ENCODE measurements around the gene MT1HL1. TPM values are rescaled to one million over a fixed set of nuclear protein-coding genes. Genes with fewer than 3 reads are reported as not detected.
"Not testable (repeated sequence)": the region's sequence is repeated elsewhere in the genome, so short reads cannot be mapped to it uniquely, and the experiment has no call there.

The MT1HL1 gene
- total RNA-seq, 1 donor from 2014 or later: not detected

DNA sequence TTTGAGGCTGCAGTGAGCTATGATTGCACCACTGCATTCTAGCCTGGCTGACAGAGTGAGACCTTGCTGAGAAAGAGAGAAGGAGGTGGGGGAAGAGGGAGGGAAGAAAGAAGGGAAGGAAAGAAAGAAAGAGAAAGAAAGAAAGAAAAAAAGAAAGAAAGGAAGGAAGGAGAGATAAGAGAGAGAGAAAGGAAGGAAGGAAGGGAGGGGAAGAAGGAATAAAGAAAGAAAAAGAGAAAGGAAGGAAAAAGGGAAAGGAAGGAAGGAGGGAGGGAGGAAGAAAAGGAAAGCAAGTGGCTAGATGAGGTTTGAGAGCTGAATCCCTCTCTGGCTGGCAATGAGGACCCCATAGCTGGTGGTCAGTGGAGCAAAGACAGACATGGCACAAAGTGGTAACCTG is 20.4 kb downstream of the MT1HL1 start:
- Mint-ChIP-seq H3K4me3 (no peak overlapping the region), H3K9me3 (no peaks in the 10 kb centered on the region), H3K27ac (no peak overlapping the region), H3K4me1 (ENCODE audit: low read depth) (no peaks in the 10 kb centered on the region), H3K36me3 (ENCODE audit: low read depth) (no peaks in the 10 kb centered on the region), H3K27me3 (ENCODE audit: insufficient read depth) (peaks cover 5% of the 10 kb centered on the region)
- intact Hi-C loops (cut with micrococcal nuclease): no loop called here
- no peak for DNase-seq (ENCODE audit: low spot score)

DNA sequence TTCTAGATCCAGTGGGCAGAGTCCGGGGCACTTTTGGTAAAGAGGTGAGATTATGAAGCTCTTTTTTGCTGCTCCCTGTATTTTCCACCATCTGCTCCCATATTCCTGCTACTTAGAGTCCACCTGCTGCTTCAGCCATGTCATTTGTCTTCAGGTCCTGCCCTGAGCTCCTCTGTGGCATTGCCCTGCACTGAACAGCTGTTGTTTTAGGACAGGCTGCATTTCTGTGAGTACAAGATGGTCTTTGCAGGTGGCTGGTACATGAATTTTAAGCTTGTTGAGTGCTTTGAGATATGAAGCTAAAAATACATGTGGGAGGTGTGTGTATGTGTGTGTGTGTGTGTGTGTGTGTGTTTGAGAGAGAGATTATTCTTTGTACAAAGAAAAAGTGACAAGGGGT is 21.9 kb downstream of the MT1HL1 start:
- no peaks in the 10 kb centered on the region for H3K27me3 Mint-ChIP-seq (ENCODE audit: insufficient read depth)
- H3K4me1 Mint-ChIP-seq (ENCODE audit: low read depth): no peaks in the 10 kb centered on the region
- H3K4me3 Mint-ChIP-seq: no peak overlapping the region
- DNase-seq (ENCODE audit: low spot score): no peak
- no peak overlapping the region for H3K27ac Mint-ChIP-seq
- intact Hi-C loops (cut with micrococcal nuclease): no loop called here
- H3K36me3 Mint-ChIP-seq (ENCODE audit: low read depth): no peaks in the 10 kb centered on the region
- no peaks in the 10 kb centered on the region for H3K9me3 Mint-ChIP-seq

DNA sequence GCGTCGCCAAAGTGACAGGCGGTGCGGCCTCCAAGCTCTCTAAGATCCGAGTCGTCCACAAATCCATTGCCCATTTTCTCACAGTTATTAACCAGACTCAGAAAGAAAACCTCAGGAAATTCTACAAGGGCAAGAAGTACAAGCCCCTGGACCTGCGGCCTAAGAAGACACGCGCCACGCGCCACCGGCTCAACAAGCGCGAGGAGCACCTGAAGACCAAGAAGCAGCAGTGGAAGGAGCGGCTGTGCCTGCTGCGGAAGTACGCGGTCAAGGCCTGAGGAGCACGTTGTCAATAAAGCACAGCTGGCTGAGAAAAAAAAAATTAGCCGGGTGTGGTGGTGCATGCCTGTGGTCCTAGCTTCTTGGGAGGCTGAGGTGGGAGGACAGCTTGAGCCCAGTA is 22.8 kb downstream of the MT1HL1 start:
- H3K4me1 Mint-ChIP-seq (ENCODE audit: low read depth); H3K4me3 Mint-ChIP-seq; H3K27me3 Mint-ChIP-seq (ENCODE audit: insufficient read depth); DNase-seq (ENCODE audit: low spot score); H3K9me3 Mint-ChIP-seq; H3K36me3 Mint-ChIP-seq (ENCODE audit: low read depth); intact Hi-C loops (cut with micrococcal nuclease); H3K27ac Mint-ChIP-seq: not testable (repeated sequence)

GRCh38 chr1:236980673-236981072 is 23.6 kb downstream of the MT1HL1 start:
- H3K9me3 Mint-ChIP-seq: no peaks in the 10 kb centered on the region

DNA sequence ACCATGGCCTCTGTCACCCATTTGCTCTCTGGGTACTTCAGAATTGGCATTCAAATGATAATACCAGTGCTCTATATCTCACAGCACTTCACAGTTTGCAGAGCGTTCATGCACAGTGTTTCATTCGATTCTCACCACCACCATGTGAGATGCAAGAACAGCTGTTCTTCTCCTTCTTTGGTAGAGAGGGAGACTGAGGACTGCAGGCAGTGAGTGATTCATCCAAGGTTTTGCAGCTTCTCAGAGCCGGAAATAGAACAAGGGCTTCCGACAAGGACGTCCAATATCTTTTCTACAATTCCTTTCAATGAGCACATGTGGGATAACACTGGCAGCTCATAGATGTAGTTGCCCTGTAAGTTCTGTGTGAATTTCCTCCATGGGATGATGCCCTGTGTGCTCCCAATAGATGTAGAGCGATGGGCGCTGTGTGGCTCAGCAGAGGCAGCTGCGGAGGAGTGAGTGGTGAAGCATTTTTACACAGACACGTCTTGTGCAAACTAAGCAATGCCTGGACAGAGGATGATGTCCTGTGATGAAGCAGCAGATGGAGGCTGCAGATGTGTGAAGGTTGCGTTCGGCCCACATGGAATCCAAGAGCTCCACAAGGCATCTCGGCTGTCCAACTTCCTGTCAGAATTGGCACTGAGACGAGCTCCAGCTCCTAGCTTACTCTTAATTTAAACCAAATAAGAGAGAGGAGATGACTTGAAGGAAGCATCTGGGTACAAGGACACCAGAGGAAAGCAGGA is 24.9 kb downstream of the MT1HL1 start:
- DNase-seq (ENCODE audit: low spot score): no peak
- no peaks in the 10 kb centered on the region for H3K9me3 Mint-ChIP-seq
- no peaks in the 10 kb centered on the region for H3K4me1 Mint-ChIP-seq (ENCODE audit: low read depth)
- no peak overlapping the region for H3K27ac Mint-ChIP-seq
- H3K4me3 Mint-ChIP-seq: no peak overlapping the region
- intact Hi-C loops (cut with micrococcal nuclease): no loop called here
- no peaks in the 10 kb centered on the region for H3K36me3 Mint-ChIP-seq (ENCODE audit: low read depth)
- no peaks in the 10 kb centered on the region for H3K27me3 Mint-ChIP-seq (ENCODE audit: insufficient read depth)

More at GRCh38 chr1:236980673-236981072, 23.6 kb downstream of the MT1HL1 start:
- no peak for DNase-seq (ENCODE audit: low spot score)
- Mint-ChIP-seq H3K27ac (no peak overlapping the region), H3K4me3 (no peak overlapping the region), H3K27me3 (ENCODE audit: insufficient read depth) (no peaks in the 10 kb centered on the region), H3K36me3 (ENCODE audit: low read depth) (no peaks in the 10 kb centered on the region), H3K4me1 (ENCODE audit: low read depth) (no peaks in the 10 kb centered on the region)
- intact Hi-C loops (cut with micrococcal nuclease): no loop called here

GRCh38 chr1:236978740-236979139 is 25.5 kb downstream of the MT1HL1 start:
- intact Hi-C loops (cut with micrococcal nuclease): no loop called here
- H3K4me3 Mint-ChIP-seq: no peak overlapping the region
- DNase-seq (ENCODE audit: low spot score): no peak
- H3K9me3 Mint-ChIP-seq: no peaks in the 10 kb centered on the region
- H3K4me1 Mint-ChIP-seq (ENCODE audit: low read depth): no peaks in the 10 kb centered on the region
- H3K36me3 Mint-ChIP-seq (ENCODE audit: low read depth): no peaks in the 10 kb centered on the region
- H3K27me3 Mint-ChIP-seq (ENCODE audit: insufficient read depth): peaks cover 2% of the 10 kb centered on the region
- no peak overlapping the region for H3K27ac Mint-ChIP-seq

DNA sequence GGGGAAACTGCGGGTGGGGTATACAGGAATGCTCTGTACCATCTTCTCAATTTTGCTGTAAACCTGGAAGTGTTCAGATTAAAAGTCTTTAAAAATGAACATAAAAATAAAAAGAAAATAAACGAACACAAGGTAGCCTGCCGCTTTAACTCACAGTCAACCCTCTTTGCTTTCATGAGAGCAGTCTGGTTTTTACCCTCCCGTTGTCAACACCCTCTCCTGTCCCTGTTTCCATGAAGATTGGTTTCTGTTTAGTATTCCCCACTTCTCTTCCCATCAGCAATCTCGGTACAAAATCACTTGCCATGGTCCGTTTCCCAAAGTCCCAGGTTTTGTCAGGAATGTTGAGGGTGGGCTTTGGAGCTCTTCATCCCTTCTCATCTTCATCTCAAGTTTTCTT is 28.8 kb downstream of the MT1HL1 start:
- H3K27ac Mint-ChIP-seq: no peak overlapping the region

DNA sequence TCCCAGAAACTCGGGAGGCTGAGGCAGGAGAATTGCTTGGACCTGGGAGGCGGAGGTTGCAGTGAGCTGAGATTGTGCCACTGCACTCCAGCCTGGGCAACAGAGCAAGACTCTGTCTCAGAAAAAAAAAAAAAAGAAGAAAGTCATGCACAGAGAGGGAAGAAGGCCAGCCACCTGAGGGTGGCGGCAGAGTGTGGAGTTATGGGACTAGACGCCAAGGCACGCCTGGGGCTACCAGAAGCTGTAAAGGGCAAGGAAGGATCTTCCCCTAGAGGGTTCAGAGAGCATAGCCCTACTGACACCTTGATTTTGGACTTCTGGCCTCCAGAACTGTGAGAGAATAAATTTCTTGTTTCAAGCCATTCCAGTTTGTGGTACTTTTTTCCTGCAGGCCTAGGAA is 30.2 kb downstream of the MT1HL1 start:
- H3K4me1 Mint-ChIP-seq (ENCODE audit: low read depth); intact Hi-C loops (cut with micrococcal nuclease); H3K36me3 Mint-ChIP-seq (ENCODE audit: low read depth); H3K9me3 Mint-ChIP-seq; H3K27ac Mint-ChIP-seq; H3K27me3 Mint-ChIP-seq (ENCODE audit: insufficient read depth); DNase-seq (ENCODE audit: low spot score); H3K4me3 Mint-ChIP-seq: not testable (repeated sequence)

More for the DNA sequence above, 28.8 kb downstream of the MT1HL1 start:
- DNase-seq (ENCODE audit: low spot score): no peak
- Mint-ChIP-seq H3K9me3 (no peaks in the 10 kb centered on the region), H3K36me3 (ENCODE audit: low read depth) (no peaks in the 10 kb centered on the region), H3K27me3 (ENCODE audit: insufficient read depth) (peaks cover 2% of the 10 kb centered on the region), H3K4me1 (ENCODE audit: low read depth) (no peaks in the 10 kb centered on the region), H3K4me3 (no peak overlapping the region)
- intact Hi-C loops (cut with micrococcal nuclease): no loop called here

GRCh38 chr1:236966636-236967035 is 37.6 kb downstream of the MT1HL1 start:
- intact Hi-C loops (cut with micrococcal nuclease): no loop called here
- no peaks in the 10 kb centered on the region for H3K36me3 Mint-ChIP-seq (ENCODE audit: low read depth)
- no peaks in the 10 kb centered on the region for H3K4me1 Mint-ChIP-seq (ENCODE audit: low read depth)
- no peaks in the 10 kb centered on the region for H3K9me3 Mint-ChIP-seq
- H3K4me3 Mint-ChIP-seq: no peak overlapping the region
- H3K27ac Mint-ChIP-seq: no peak overlapping the region
- H3K27me3 Mint-ChIP-seq (ENCODE audit: insufficient read depth): peaks cover 2% of the 10 kb centered on the region
- DNase-seq (ENCODE audit: low spot score): no peak

GRCh38 chr1:236963920-236964319 is 40.3 kb downstream of the MT1HL1 start:
- Mint-ChIP-seq H3K36me3 (ENCODE audit: low read depth) (no peaks in the 10 kb centered on the region), H3K4me1 (ENCODE audit: low read depth) (no peaks in the 10 kb centered on the region), H3K27me3 (ENCODE audit: insufficient read depth) (peaks cover 2% of the 10 kb centered on the region), H3K9me3 (no peaks in the 10 kb centered on the region), H3K27ac (no peak overlapping the region), H3K4me3 (no peak overlapping the region)
- DNase-seq (ENCODE audit: low spot score): no peak
- intact Hi-C loops (cut with micrococcal nuclease): no loop called here

DNA sequence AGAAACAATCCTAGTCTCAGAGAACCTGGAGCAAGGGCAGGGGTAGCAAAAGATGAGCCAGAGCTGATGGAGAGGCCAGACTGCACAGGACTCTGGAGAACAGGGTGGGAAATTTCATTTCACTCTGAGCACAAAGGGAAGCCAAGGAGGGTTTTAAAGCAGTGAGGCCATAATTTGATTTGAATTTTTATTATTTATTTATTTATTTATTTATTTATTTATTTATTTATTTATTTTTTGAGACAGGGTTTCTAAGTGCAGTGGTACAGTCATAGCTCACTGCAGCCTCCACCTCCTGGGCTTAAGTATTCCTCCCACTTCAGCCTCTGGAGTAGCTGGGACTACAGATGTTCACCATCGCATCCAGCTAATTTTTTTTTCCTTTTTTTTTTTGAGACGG is 45.1 kb downstream of the MT1HL1 start:
- no peak for DNase-seq (ENCODE audit: low spot score)
- no peaks in the 10 kb centered on the region for H3K27me3 Mint-ChIP-seq (ENCODE audit: insufficient read depth)
- H3K4me3 Mint-ChIP-seq: no peak overlapping the region
- H3K9me3 Mint-ChIP-seq: no peaks in the 10 kb centered on the region
- intact Hi-C loops (cut with micrococcal nuclease): no loop called here
- H3K27ac Mint-ChIP-seq: no peak overlapping the region
- no peaks in the 10 kb centered on the region for H3K36me3 Mint-ChIP-seq (ENCODE audit: low read depth)
- H3K4me1 Mint-ChIP-seq (ENCODE audit: low read depth): no peaks in the 10 kb centered on the region

DNA sequence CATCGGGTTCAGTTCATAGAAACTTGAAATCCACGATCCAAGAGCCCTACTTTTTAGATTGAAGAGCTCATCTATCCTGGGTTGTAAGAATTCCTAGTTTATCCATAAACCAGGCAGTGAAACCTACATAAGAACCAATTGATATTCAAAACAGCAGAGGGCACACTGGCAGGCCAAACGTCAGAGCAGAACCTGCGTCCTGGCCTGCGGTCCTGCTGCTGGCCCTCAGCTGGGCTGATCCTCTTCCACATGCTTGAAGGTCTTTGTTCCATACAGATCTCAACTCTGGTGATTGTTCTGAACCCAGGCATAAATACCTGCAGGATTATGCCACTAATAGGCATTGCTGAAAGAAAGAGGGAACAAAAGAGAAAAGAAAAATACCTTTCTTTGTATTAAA is 47.0 kb downstream of the MT1HL1 start:
- intact Hi-C loops (cut with micrococcal nuclease): no loop called here

More for the DNA sequence above, 47.0 kb downstream of the MT1HL1 start:
- no peaks in the 10 kb centered on the region for H3K27me3 Mint-ChIP-seq (ENCODE audit: insufficient read depth)
- H3K4me1 Mint-ChIP-seq (ENCODE audit: low read depth): no peaks in the 10 kb centered on the region
- H3K36me3 Mint-ChIP-seq (ENCODE audit: low read depth): no peaks in the 10 kb centered on the region
- no peak overlapping the region for H3K4me3 Mint-ChIP-seq
- no peak for DNase-seq (ENCODE audit: low spot score)
- H3K27ac Mint-ChIP-seq: no peak overlapping the region
- H3K9me3 Mint-ChIP-seq: no peaks in the 10 kb centered on the region
